HepG2 (cell line): Measurements from ENCODE around the gene BAHD1. TPM values are rescaled to one million over a fixed set of nuclear protein-coding genes. Genes with fewer than 3 reads are reported as not detected.
A peak's percentile ranks its signal among the peaks of the same experiment; 100 is the strongest.

Source experiments
- ATAC-seq: fragments of 200-7000 bp; cut with Tn5 transposase; 3 replicates; pipeline ENCODE4 v1.9.1; 2020; ENCODE audit warnings: mild to moderate bottlenecking, moderate library complexity
- BruUV-seq: library from RNA; stranded (reverse); fragments of 400-500 nt; replicated peaks from 2 replicates; lab custom pipeline; 2021; lab: Mats Ljungman, UMichigan
- CTCF ChIA-PET: fragments of 300-600 bp; formaldehyde crosslinking; extraction: SDS; loops from one replicate; lab custom pipeline; 2021; ENCODE audit warnings: low total read pairs, inconsistent platforms, low intra/inter-chr PET ratio; lab: Yijun Ruan, JAX
- POLR2A ChIA-PET: fragments of 350-600 bp; sonication (Branson Sonifier 250); formaldehyde crosslinking; loops from one replicate; lab custom pipeline; 2020; ENCODE audit warnings: antibody characterized with exemption, inconsistent platforms; lab: Yijun Ruan, JAX
- DNase-seq: peaks from one replicate; pipeline ENCODE4 v3.0.0-alpha.2; 2015; ENCODE audit warnings: low spot score
- FAIRE-seq: peaks from 3 replicates; lab custom pipeline; 2011; peaks lifted over from hg19 to GRCh38; lab: Jason Lieb, UNC
- H2AFZ ChIP-seq: one replicate; pipeline ENCODE4 v1.6.1; 2011; ENCODE audit warnings: low read length, inconsistent platforms
- H3K27ac ChIP-seq: fragments of 300-600 bp; 3 replicates; pipeline ENCODE4 v1.8.0; 2011; ENCODE audit warnings: mixed run types, mild to moderate bottlenecking, mixed read lengths, low read length, inconsistent platforms; ENCODE audit not compliant: insufficient read depth; ENCODE audit errors: extremely low read length
- H3K27me3 ChIP-seq, 2 experiments: fragments of 200-600 bp in 1 of 2; 2 replicates in 1 of 2; 3 replicates in 1 of 2; pipeline versions ENCODE4 v1.6.0 to v1.8.0; 2011; ENCODE audit warnings: low read length in 2 of 2, mild to moderate bottlenecking in 2 of 2, moderate library complexity in 2 of 2, inconsistent platforms in 1 of 2; ENCODE audit not compliant: insufficient read depth in 2 of 2, control insufficient read depth in 1 of 2
- H3K36me3 ChIP-seq, 2 experiments: fragments of 200-600 bp in 1 of 2; replicated peaks in 1 of 2; 2 replicates in 1 of 2; 3 replicates in 1 of 2; pipeline versions ENCODE4 v1.5.1 to v1.8.0; 2011; ENCODE audit warnings: low read length in 2 of 2, inconsistent platforms in 1 of 2; ENCODE audit not compliant: insufficient read depth in 2 of 2, control insufficient read depth in 1 of 2
- H3K4me1 ChIP-seq: 2 replicates; pipeline ENCODE4 v1.5.1; 2012; ENCODE audit warnings: low read length, inconsistent platforms; ENCODE audit not compliant: insufficient read depth
- H3K4me2 ChIP-seq: 2 replicates; pipeline ENCODE4 v1.6.0; 2011; ENCODE audit warnings: low read depth, low read length, inconsistent platforms
- H3K4me3 ChIP-seq, 3 experiments: fragments of 200-600 bp in 1 of 3; sonication (generic), shearing (Covaris generic) in 1 of 3; replicated peaks in 1 of 3; 2 replicates each; pipeline ENCODE4 v1.5.1; 2011 to 2016; ENCODE audit warnings: low read length in 3 of 3, inconsistent platforms in 2 of 3, low read depth in 2 of 3, mild to moderate bottlenecking in 2 of 3, control low read depth in 1 of 3, mixed read lengths in 1 of 3; ENCODE audit not compliant: insufficient read depth in 1 of 3
- H3K79me2 ChIP-seq: one replicate; pipeline ENCODE4 v1.6.1; 2011; ENCODE audit warnings: low read length, inconsistent platforms; ENCODE audit not compliant: insufficient read depth
- H3K9ac ChIP-seq: 2 replicates; pipeline ENCODE4 v1.6.0; 2011; ENCODE audit warnings: mild to moderate bottlenecking, low read depth, low read length, inconsistent platforms; ENCODE audit not compliant: insufficient read depth
- H3K9me3 ChIP-seq: 2 replicates; pipeline ENCODE4 v1.5.1; 2012; ENCODE audit warnings: mild to moderate bottlenecking, low read length
- H4K20me1 ChIP-seq: 2 replicates; pipeline ENCODE4 v1.6.0; 2011; ENCODE audit warnings: inconsistent platforms, mild to moderate bottlenecking, low read length, moderate library complexity; ENCODE audit not compliant: insufficient read depth
- ARID2 ChIP-seq: sonication (generic); formaldehyde crosslinking; IDR thresholded peaks from 2 replicates; pipeline ENCODE4 v1.8.1; 2022; ENCODE audit warnings: mild to moderate bottlenecking, missing genetic modification reagents, borderline replicate concordance
- ARNT2 ChIP-seq: sonication (generic); formaldehyde crosslinking; IDR thresholded peaks from 2 replicates; pipeline ENCODE4 v1.8.0; 2022; ENCODE audit warnings: mild to moderate bottlenecking, low read depth, missing genetic modification reagents, moderate library complexity
- CEBPB ChIP-seq: IDR thresholded peaks from 2 replicates; pipeline ENCODE4 v1.6.1; 2011; ENCODE audit warnings: low read depth, low read length, improper control_type of control experiment, borderline replicate concordance
- CEBPG ChIP-seq: IDR thresholded peaks from 2 replicates; pipeline ENCODE4 v1.6.1; 2016
- GATA4 ChIP-seq: sonication (generic); IDR thresholded peaks from 2 replicates; pipeline ENCODE4 v1.6.1; 2016; ENCODE audit warnings: antibody characterized with exemption, low read depth, borderline replicate concordance
- KLF9 ChIP-seq: IDR thresholded peaks from 2 replicates; pipeline ENCODE4 v1.6.1; 2016; ENCODE audit warnings: low read depth
- MAZ ChIP-seq, 2 experiments: sonication (generic) in 1 of 2; formaldehyde crosslinking in 1 of 2; IDR thresholded peaks; 2 replicates each; pipeline versions ENCODE4 v1.5.0 to v1.6.1; 2012 to 2020; ENCODE audit warnings: low read depth in 2 of 2, mild to moderate bottlenecking in 2 of 2, borderline replicate concordance in 1 of 2, improper control_type of control experiment in 1 of 2, low read length in 1 of 2, missing genetic modification reagents in 1 of 2, moderate library complexity in 1 of 2
- POLR2A ChIP-seq, 2 experiments: IDR thresholded peaks; 2 replicates each; pipeline ENCODE4 v1.6.1; 2011; ENCODE audit warnings: low read depth in 2 of 2, low read length in 2 of 2, mild to moderate bottlenecking in 1 of 2, moderate library complexity in 1 of 2; ENCODE audit not compliant: insufficient read depth in 1 of 2
- POLR2G ChIP-seq: fragments of 200-400 bp; formaldehyde crosslinking; IDR thresholded peaks from 2 replicates; pipeline ENCODE4 v1.6.1; 2018; ENCODE audit warnings: mild to moderate bottlenecking, low read depth, low read length, moderate library complexity
- SSRP1 ChIP-seq: IDR thresholded peaks from 2 replicates; pipeline ENCODE4 v1.6.1; 2016; ENCODE audit warnings: control low read depth
- ZBTB7A ChIP-seq: sonication (generic); formaldehyde crosslinking; IDR thresholded peaks from 2 replicates; pipeline ENCODE4 v1.8.0; 2022; ENCODE audit warnings: mild to moderate bottlenecking, missing genetic modification reagents
- ZFX ChIP-seq: sonication (generic); formaldehyde crosslinking; IDR thresholded peaks from 2 replicates; pipeline ENCODE4 v1.4.0; 2020; ENCODE audit warnings: mild to moderate bottlenecking, low read depth, missing genetic modification reagents, moderate library complexity
- ZNF20 ChIP-seq: sonication (generic); formaldehyde crosslinking; IDR thresholded peaks from 2 replicates; pipeline ENCODE4 v1.4.0; 2020; ENCODE audit warnings: mild to moderate bottlenecking, moderate library complexity, missing genetic modification reagents
- ZNF234 ChIP-seq: sonication (generic); formaldehyde crosslinking; conservative IDR thresholded peaks from 2 replicates; pipeline ENCODE4 v1.5.1; 2020; ENCODE audit warnings: mild to moderate bottlenecking, missing genetic modification reagents
- ZNF331 ChIP-seq: sonication (generic); formaldehyde crosslinking; IDR thresholded peaks from 2 replicates; pipeline ENCODE4 v1.4.0; 2020; ENCODE audit warnings: missing genetic modification reagents
- ZNF382 ChIP-seq: sonication (generic); formaldehyde crosslinking; IDR thresholded peaks from 2 replicates; pipeline ENCODE4 v1.5.0; 2020; ENCODE audit warnings: missing genetic modification reagents, mild to moderate bottlenecking, borderline replicate concordance
- ZNF605 ChIP-seq: sonication (generic); formaldehyde crosslinking; IDR thresholded peaks from 2 replicates; pipeline ENCODE4 v1.8.0; 2022; ENCODE audit warnings: mild to moderate bottlenecking, missing genetic modification reagents
- ZNF670 ChIP-seq: sonication (generic); formaldehyde crosslinking; IDR thresholded peaks from 2 replicates; pipeline ENCODE4 v1.8.0; 2022; ENCODE audit warnings: mild to moderate bottlenecking, missing genetic modification reagents, borderline replicate concordance
- ZNF768 ChIP-seq: sonication (generic); formaldehyde crosslinking; IDR thresholded peaks from 2 replicates; pipeline ENCODE4 v1.4.0; 2020; ENCODE audit warnings: missing genetic modification reagents
- ZNF777 ChIP-seq: sonication (generic); formaldehyde crosslinking; IDR thresholded peaks from 2 replicates; pipeline ENCODE4 v1.4.0; 2020; ENCODE audit warnings: missing genetic modification reagents
- WGBS: methylation state at CpG from one replicate; pipeline ENCODE4 v1.1.6; 2017; ENCODE audit warnings: low lambda C conversion rate; 5-methylcytosine and 5-hydroxymethylcytosine counted together
- in situ Hi-C: cut with HindIII; loops from 2 replicates; pipeline ENCODE4 v1.10.0; 2017; ENCODE audit warnings: low pct_unique_long_range_greater_than_20kb; ENCODE audit not compliant: extremely low pct_ligation_motif_present
- intact Hi-C: fragments of 100-400 bp; cut with micrococcal nuclease; formaldehyde crosslinking; loops from one replicate; pipeline ENCODE4 v1.10.0; 2022; ENCODE audit not compliant: unreplicated experiment
- polyA plus RNA-seq, 8 experiments: library from polyadenylated mRNA; depleted of rRNA in 3 of 8; stranded (reverse) in 7 of 8; unstranded in 1 of 8; fragments of >200 nt; fragmentation: Illumina TruSeq in 4 of 8; extraction: Trizol in 4 of 8; gene quantifications; 2 replicates each; pipeline versions ENCODE4 v1.2.1 to v1.2.3, GENCODE V29; 2011 to 2016; ENCODE audit warnings: low read depth in 4 of 8, missing spikeins in 1 of 8, mixed read lengths in 1 of 8; ENCODE audit not compliant: insufficient read depth in 1 of 8
- total RNA-seq, 5 experiments: library from RNA; depleted of rRNA; stranded (reverse); fragments of >200 nt; fragmentation: Illumina TruSeq; extraction: Trizol; gene quantifications; 2 replicates each; pipeline ENCODE4 v1.2.3, GENCODE V29; 2016; ENCODE audit warnings: low read depth in 1 of 5
- TF ChIP-seq, protein P1 (sequence below): sonication (generic); formaldehyde crosslinking; IDR thresholded peaks from 2 replicates; pipeline ENCODE4 v1.5.1; 2020; ENCODE audit warnings: mild to moderate bottlenecking, moderate library complexity, missing genetic modification reagents
- TF ChIP-seq, protein P2 (sequence below): sonication (generic); formaldehyde crosslinking; IDR thresholded peaks from 2 replicates; pipeline ENCODE4 v1.5.0; 2020; ENCODE audit warnings: missing genetic modification reagents

Gene BAHD1
- total and polyA plus RNA-seq, 2 of the 13 experiments (the other 11 are each of a cell fraction or from before 2014, with no cell fraction given), result 3.3 to 8.7 TPM

DNA sequence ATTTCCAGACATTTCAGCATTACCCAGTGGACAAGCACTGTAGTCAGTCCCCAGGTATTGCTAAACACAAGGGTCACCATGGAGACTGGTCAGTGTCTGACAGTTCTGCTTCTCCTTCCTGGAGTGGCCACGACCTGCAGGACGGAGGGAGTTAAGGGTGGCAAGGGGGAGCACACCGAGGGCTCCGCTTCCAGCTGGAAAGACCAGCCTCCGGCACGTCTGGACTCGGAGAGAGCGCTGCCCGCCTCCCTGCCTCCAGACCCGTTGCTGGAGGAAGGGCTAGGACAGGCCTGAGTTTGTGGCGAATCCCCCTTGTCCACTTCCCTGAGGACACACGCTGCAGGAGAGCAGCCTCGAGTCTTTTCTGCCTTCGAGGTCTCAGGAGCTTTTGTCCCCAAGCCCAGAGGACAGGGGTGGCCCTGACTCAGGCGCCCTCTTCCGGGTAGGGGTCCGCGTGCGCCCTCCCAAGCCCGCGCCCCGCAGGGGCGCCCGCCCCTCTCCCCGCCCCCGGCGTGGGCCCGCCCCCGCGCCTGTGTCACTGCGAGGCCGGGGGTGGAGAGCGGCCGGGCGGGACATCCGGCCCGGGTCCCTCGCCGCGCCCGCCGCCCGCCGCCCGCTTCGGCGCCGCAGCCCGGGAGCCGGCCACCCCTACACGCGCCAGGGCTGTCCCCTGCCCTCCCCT is 29.8 kb downstream of the BAHD1 start, which contains the start of gene CHST14:
TSS of gene CHST14 (plus strand) at position 562 of the 682 bp plus-strand sequence. CDS start 230 bp downstream, outside the sequence.
- Histone ChIP-seq H3K4me3 (peak within 1 kb of the TSS; percentile 81 to 89 (median 89)), H3K27ac (peak within 1 kb of the TSS; percentile 80), H3K36me3 (peaks cover 3 to 5% of the 10 kb centered on the region in 2 experiments; a peak in 4 of 5 replicates), H3K27me3 (peaks cover 0 to 7% of the 10 kb centered on the region in 2 experiments; a peak in 1 of 5 replicates), H3K4me2 (peak within 1 kb of the TSS; percentile 97), H3K79me2 (no peaks in the 10 kb centered on the region), H3K9me3 (no peaks in the 10 kb centered on the region), H2AFZ (no peak within 1 kb of the TSS), H4K20me1 (no peaks in the 10 kb centered on the region), H3K9ac (peak within 1 kb of the TSS; percentile 71), H3K4me1 (peaks cover 29% of the 10 kb centered on the region)
- BruUV-seq, result TSS peak; percentile 84
- intact Hi-C loops (loop anchor here (5.0 kb wide), 1 partner anchor 37 kb away; no protein-coding TSS in a partner anchor), in situ Hi-C loops (no loop called here)
- DNase-seq (peak; percentile 56), FAIRE-seq (peak; percentile 73), ATAC-seq (peak; percentile 82)
- WGBS, result 0% methylated on average over 5 of the region's 52 CpGs
- ChIA-PET POLR2A (interaction anchor here (0.6 to 1.8 kb wide), 5 partner anchors 18 to 230 kb away, joined by 3 to 8 read pairs (median 4); partner anchors contain the start of gene BAHD1), CTCF (no interaction called here)
- TF ChIP-seq, protein P1, sequence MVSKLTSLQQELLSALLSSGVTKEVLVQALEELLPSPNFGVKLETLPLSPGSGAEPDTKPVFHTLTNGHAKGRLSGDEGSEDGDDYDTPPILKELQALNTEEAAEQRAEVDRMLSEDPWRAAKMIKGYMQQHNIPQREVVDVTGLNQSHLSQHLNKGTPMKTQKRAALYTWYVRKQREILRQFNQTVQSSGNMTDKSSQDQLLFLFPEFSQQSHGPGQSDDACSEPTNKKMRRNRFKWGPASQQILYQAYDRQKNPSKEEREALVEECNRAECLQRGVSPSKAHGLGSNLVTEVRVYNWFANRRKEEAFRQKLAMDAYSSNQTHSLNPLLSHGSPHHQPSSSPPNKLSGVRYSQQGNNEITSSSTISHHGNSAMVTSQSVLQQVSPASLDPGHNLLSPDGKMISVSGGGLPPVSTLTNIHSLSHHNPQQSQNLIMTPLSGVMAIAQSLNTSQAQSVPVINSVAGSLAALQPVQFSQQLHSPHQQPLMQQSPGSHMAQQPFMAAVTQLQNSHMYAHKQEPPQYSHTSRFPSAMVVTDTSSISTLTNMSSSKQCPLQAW, result peak; percentile 52; the same call in 1 of the 2 replicates
- TF ChIP-seq ZNF20 (CRISPR knock-in tag), result no peak
- no peak for TF ChIP-seq ZNF670
- peak; percentile 69 to 72 for TF ChIP-seq POLR2A (IDR thresholded peaks at IDR 0.05; ENCODE audit: insufficient read depth in 1 of 2, low read depth in 2 of 2, low read length in 2 of 2)
- peak; percentile 56 for TF ChIP-seq CEBPG (CRISPR knock-in tag)
- no peak for TF ChIP-seq KLF9 (CRISPR knock-in tag)
- TF ChIP-seq ZNF331 (CRISPR knock-in tag), result no peak
- TF ChIP-seq ZNF382 (CRISPR knock-in tag), result no peak
- 0 out of 2 replicates have a peak, but pooled peaks have one; percentile 16 for TF ChIP-seq ZNF768
- TF ChIP-seq, protein P2, sequence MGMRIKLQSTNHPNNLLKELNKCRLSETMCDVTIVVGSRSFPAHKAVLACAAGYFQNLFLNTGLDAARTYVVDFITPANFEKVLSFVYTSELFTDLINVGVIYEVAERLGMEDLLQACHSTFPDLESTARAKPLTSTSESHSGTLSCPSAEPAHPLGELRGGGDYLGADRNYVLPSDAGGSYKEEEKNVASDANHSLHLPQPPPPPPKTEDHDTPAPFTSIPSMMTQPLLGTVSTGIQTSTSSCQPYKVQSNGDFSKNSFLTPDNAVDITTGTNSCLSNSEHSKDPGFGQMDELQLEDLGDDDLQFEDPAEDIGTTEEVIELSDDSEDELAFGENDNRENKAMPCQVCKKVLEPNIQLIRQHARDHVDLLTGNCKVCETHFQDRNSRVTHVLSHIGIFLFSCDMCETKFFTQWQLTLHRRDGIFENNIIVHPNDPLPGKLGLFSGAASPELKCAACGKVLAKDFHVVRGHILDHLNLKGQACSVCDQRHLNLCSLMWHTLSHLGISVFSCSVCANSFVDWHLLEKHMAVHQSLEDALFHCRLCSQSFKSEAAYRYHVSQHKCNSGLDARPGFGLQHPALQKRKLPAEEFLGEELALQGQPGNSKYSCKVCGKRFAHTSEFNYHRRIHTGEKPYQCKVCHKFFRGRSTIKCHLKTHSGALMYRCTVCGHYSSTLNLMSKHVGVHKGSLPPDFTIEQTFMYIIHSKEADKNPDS, result no peak
- no peak for TF ChIP-seq ZNF777 (CRISPR knock-in tag)
- peak; percentile 84 for TF ChIP-seq CEBPB
- TF ChIP-seq ARNT2 (CRISPR knock-in tag), result no peak
- 0 out of 2 replicates have a peak, but pooled peaks have one; percentile 36 for TF ChIP-seq ZBTB7A (CRISPR knock-in tag)
- 0 out of 2 replicates have a peak, but pooled peaks have one; percentile 49 for TF ChIP-seq ZNF605
- TF ChIP-seq ARID2 (CRISPR knock-in tag), result no peak
- no peak for TF ChIP-seq MAZ (IDR thresholded peaks at IDR 0.05; ENCODE audit: borderline replicate concordance, low read depth, low read length)
- no peak for TF ChIP-seq MAZ (CRISPR knock-in tag; IDR thresholded peaks at IDR 0.05; ENCODE audit: low read depth)
- TF ChIP-seq SSRP1, result peak; percentile 67; the same call in 1 of the 2 replicates
- TF ChIP-seq ZFX (CRISPR knock-in tag), result 0 out of 2 replicates have a peak, but pooled peaks have one; percentile 7
- TF ChIP-seq ZNF234 (CRISPR knock-in tag), result no peak
- TF ChIP-seq POLR2G, result peak; percentile 74
- TF ChIP-seq GATA4, result no peak
